Mesodermal cell (in vitro differentiated cells): ENCODE measurements around the gene LZTS2.

ENCODE experiments used
- H3K27ac ChIP-seq: 2 replicates; pipeline ENCODE4 v1.7.0; 2013; ENCODE audit warnings: mild to moderate bottlenecking, low read depth, low read length, moderate library complexity; ENCODE audit not compliant: severe bottlenecking
- H3K36me3 ChIP-seq: 2 replicates; pipeline ENCODE4 v1.7.1; 2013; ENCODE audit warnings: mild to moderate bottlenecking, low read length, moderate library complexity; ENCODE audit not compliant: control insufficient read depth, insufficient read depth
- H3K4me1 ChIP-seq: one replicate; pipeline ENCODE4 v1.7.1; 2013; ENCODE audit warnings: mild to moderate bottlenecking, low read length; ENCODE audit not compliant: insufficient read depth, control insufficient read depth, poor library complexity, severe bottlenecking
- H3K4me3 ChIP-seq: 2 replicates; pipeline ENCODE4 v1.7.0; 2013; ENCODE audit warnings: low read length, control low read depth, mild to moderate bottlenecking; ENCODE audit not compliant: insufficient read depth, poor library complexity, severe bottlenecking; ENCODE audit errors: extremely low read depth
- H3K9me3 ChIP-seq: 2 replicates; pipeline ENCODE4 v1.7.1; 2013; ENCODE audit warnings: mild to moderate bottlenecking, low read length, moderate library complexity; ENCODE audit not compliant: control insufficient read depth
- WGBS, 2 experiments: methylation state at CpG; one replicate each; pipeline ENCODE4 v1.1.5; 2013; ENCODE audit warnings: missing lambda C conversion rate in 2 of 2; ENCODE audit not compliant: insufficient coverage in 2 of 2; 5-methylcytosine and 5-hydroxymethylcytosine counted together

Gene LZTS2

GRCh38 chr10:101035916-101036702 lies 36.5 kb downstream of the LZTS2 start:
- Histone ChIP-seq H3K4me3 (no peak overlapping the region), H3K36me3 (peaks cover 50% of the 10 kb centered on the region), H3K9me3 (no peaks in the 10 kb centered on the region), H3K4me1 (peaks cover 16% of the 10 kb centered on the region), H3K27ac (no peak overlapping the region)
- WGBS, 2 experiments: 76 to 79% methylated on average over 8 to 10 of the region's 10 CpGs

- WGBS, 2 experiments: 71 to 85% methylated on average over 3 of the region's 7 CpGs
- H3K27ac ChIP-seq: no peak overlapping the region
- no peak overlapping the region for H3K4me3 ChIP-seq
- no peaks in the 10 kb centered on the region for H3K9me3 ChIP-seq
- H3K36me3 ChIP-seq: peaks cover 50% of the 10 kb centered on the region
- peaks cover 18% of the 10 kb centered on the region for H3K4me1 ChIP-seq
These were observed 37.1 kb downstream of the LZTS2 start for GRCh38 chr10:101036726-101037125.

- no peak overlapping the region for H3K27ac ChIP-seq
These were observed 38.9 kb downstream of the LZTS2 start for GRCh38 chr10:101038484-101038883.

GRCh38 chr10:101040061-101040460 lies 40.5 kb downstream of the LZTS2 start:
- no peak overlapping the region for H3K27ac ChIP-seq
- peaks cover 17% of the 10 kb centered on the region for H3K4me1 ChIP-seq
- H3K4me3 ChIP-seq: no peak overlapping the region
- H3K9me3 ChIP-seq: no peaks in the 10 kb centered on the region
- H3K36me3 ChIP-seq: peaks cover 42% of the 10 kb centered on the region
- 73 to 83% methylated on average over 2 of the region's 3 CpGs for WGBS, 2 experiments

More at GRCh38 chr10:101038484-101038883, 38.9 kb downstream of the LZTS2 start:
- 80 to 83% methylated on average over 4 of the region's 5 CpGs for WGBS, 2 experiments
- H3K9me3 ChIP-seq: no peaks in the 10 kb centered on the region
- peaks cover 20% of the 10 kb centered on the region for H3K4me1 ChIP-seq
- peaks cover 50% of the 10 kb centered on the region for H3K36me3 ChIP-seq
- no peak overlapping the region for H3K4me3 ChIP-seq

GRCh38 chr10:101040851-101041250 lies 41.2 kb downstream of the LZTS2 start:
- no peaks in the 10 kb centered on the region for H3K9me3 ChIP-seq
- peaks cover 34% of the 10 kb centered on the region for H3K36me3 ChIP-seq
- H3K4me3 ChIP-seq: no peak overlapping the region
- H3K27ac ChIP-seq: no peak overlapping the region
- peaks cover 17% of the 10 kb centered on the region for H3K4me1 ChIP-seq
- 10 to 50% methylated on average over 1 of the region's 2 CpGs for WGBS, 2 experiments

GRCh38 chr10:101041252-101041761 lies 41.7 kb downstream of the LZTS2 start:
- Histone ChIP-seq H3K4me3 (no peak overlapping the region), H3K9me3 (no peaks in the 10 kb centered on the region), H3K27ac (no peak overlapping the region), H3K36me3 (peaks cover 29% of the 10 kb centered on the region), H3K4me1 (peaks cover 17% of the 10 kb centered on the region)
- WGBS, 2 experiments: 0 to 43% methylated on average over 2 to 3 of the region's 6 CpGs

GRCh38 chr10:101042118-101042517 lies 42.5 kb downstream of the LZTS2 start:
- Histone ChIP-seq H3K4me3 (no peak overlapping the region), H3K9me3 (no peaks in the 10 kb centered on the region), H3K36me3 (peaks cover 21% of the 10 kb centered on the region), H3K4me1 (peaks cover 19% of the 10 kb centered on the region), H3K27ac (peak overlapping the region; percentile 92)
- WGBS, 2 experiments: 86 to 95% methylated on average over 3 of the region's 4 CpGs

- Histone ChIP-seq H3K27ac (peak overlapping the region; percentile 92), H3K9me3 (no peaks in the 10 kb centered on the region), H3K36me3 (peaks cover 14% of the 10 kb centered on the region), H3K4me1 (peaks cover 26% of the 10 kb centered on the region), H3K4me3 (peak overlapping the region; percentile 45)
- 0 to 1% methylated on average over 31 of the region's 40 CpGs for WGBS, 2 experiments
These were observed 43.2 kb downstream of the LZTS2 start for GRCh38 chr10:101042667-101043362.

- H3K36me3 ChIP-seq: peaks cover 10% of the 10 kb centered on the region
- H3K4me1 ChIP-seq: peaks cover 23% of the 10 kb centered on the region
- H3K27ac ChIP-seq: peak overlapping the region; percentile 92
- H3K4me3 ChIP-seq: peak overlapping the region; percentile 45
- WGBS, 2 experiments: 45 to 57% methylated on average over 1 to 2 of the region's 2 CpGs
- no peaks in the 10 kb centered on the region for H3K9me3 ChIP-seq
These were observed 43.7 kb downstream of the LZTS2 start for GRCh38 chr10:101043363-101043707.

- Histone ChIP-seq H3K9me3 (no peaks in the 10 kb centered on the region), H3K27ac (no peak overlapping the region), H3K4me1 (peaks cover 22% of the 10 kb centered on the region), H3K36me3 (peaks cover 6% of the 10 kb centered on the region), H3K4me3 (no peak overlapping the region)
- WGBS, 2 experiments: 91 to 100% methylated on average over 1 of the region's 2 CpGs
These were observed 44.5 kb downstream of the LZTS2 start for GRCh38 chr10:101044117-101044516.
